ENCODE results near the gene CHD1. TPM values are rescaled to one million over a fixed set of nuclear protein-coding genes. Genes with fewer than 3 reads are reported as not detected.
A peak's percentile ranks its signal among the peaks of the same experiment; 100 is the strongest.

Gene CHD1
- total RNA-seq, 4 donors from 2014 or later: 45.6 to 95.7 (median 53.0) TPM

- 97% methylated on average over 1 of the region's 1 CpG; no CpG with 5 or more reads in 1 of the 2 donors for WGBS, 2 donors (ENCODE audit: low coverage in 1 of 2)
- no peak for TF ChIP-seq EP300 (IDR thresholded peaks at IDR 0.05; ENCODE audit: low read depth)
- TF ChIP-seq POLR2AphosphoS5 (IDR thresholded peaks at IDR 0.05): no peak
- TF ChIP-seq CTCF (IDR thresholded peaks at IDR 0.05): no peak
- TF ChIP-seq POLR2A (IDR thresholded peaks at IDR 0.05): no peak
- Histone ChIP-seq H3K4me3 (no peak overlapping the region), H3K4me1 (no peaks in the 10 kb centered on the region), H3K9me3 (peaks cover 4 to 7% of the 10 kb centered on the region in 2 donors), H3K27me3 (no peaks in the 10 kb centered on the region), H3K36me3 (no peaks in the 10 kb centered on the region), H3K27ac (no peak overlapping the region)
- no peak for DNase-seq
- intact Hi-C loops (cut with DNase I; ENCODE audit: low total_unique reads): no loop called here
- in situ Hi-C loops (cut with MboI; ENCODE audit: low pct_ligation_motif_present in 1 of 4, low pct_unique_long_range_greater_than_20kb in 1 of 4, low sequenced_read_pairs in 3 of 4): no loop called here
Observed at GRCh38 chr5:98840946-98841345, 87.9 kb downstream of the CHD1 start.

- no peak for TF ChIP-seq POLR2A (IDR thresholded peaks at IDR 0.05)
- TF ChIP-seq CTCF (IDR thresholded peaks at IDR 0.05): peak in 3 of 5 experiments; percentile 5 to 32 (median 19)
- Histone ChIP-seq H3K9me3 (peaks cover 3 to 4% of the 10 kb centered on the region in 2 donors), H3K4me1 (no peaks in the 10 kb centered on the region), H3K27me3 (no peaks in the 10 kb centered on the region), H3K4me3 (peak overlapping the region in 2 of 4 donors; percentile 16 to 25), H3K36me3 (no peaks in the 10 kb centered on the region), H3K27ac (no peak overlapping the region)
- WGBS, 2 donors (ENCODE audit: low coverage in 1 of 2): 63 to 78% methylated on average over 9 to 42 of the region's 42 CpGs
- intact Hi-C loops (cut with DNase I; ENCODE audit: low total_unique reads): no loop called here
- in situ Hi-C loops (cut with MboI; ENCODE audit: low pct_ligation_motif_present in 1 of 4, low pct_unique_long_range_greater_than_20kb in 1 of 4, low sequenced_read_pairs in 3 of 4): no loop called here
- DNase-seq: no peak
Observed at GRCh38 chr5:98839469-98840383, 89.1 kb downstream of the CHD1 start.

GRCh38 chr5:98836175-98836574, 92.6 kb downstream of the CHD1 start:
- Histone ChIP-seq H3K27ac (no peak overlapping the region), H3K36me3 (no peaks in the 10 kb centered on the region), H3K4me3 (no peak overlapping the region), H3K9me3 (no peaks in the 10 kb centered on the region), H3K27me3 (no peaks in the 10 kb centered on the region), H3K4me1 (no peaks in the 10 kb centered on the region)
- no peak for TF ChIP-seq EP300 (IDR thresholded peaks at IDR 0.05; ENCODE audit: low read depth)
- no peak for TF ChIP-seq CTCF (IDR thresholded peaks at IDR 0.05)
- TF ChIP-seq POLR2AphosphoS5 (IDR thresholded peaks at IDR 0.05): no peak
- TF ChIP-seq POLR2A (IDR thresholded peaks at IDR 0.05): no peak
- in situ Hi-C loops (cut with MboI; ENCODE audit: low pct_ligation_motif_present in 1 of 4, low pct_unique_long_range_greater_than_20kb in 1 of 4, low sequenced_read_pairs in 3 of 4) (no loop called here), intact Hi-C loops (cut with DNase I; ENCODE audit: low total_unique reads) (no loop called here)
- 60 to 70% methylated on average over 1 to 5 of the region's 5 CpGs for WGBS, 2 donors (ENCODE audit: low coverage in 1 of 2)
- DNase-seq: no peak

GRCh38 chr5:98827588-98828284, 101.1 kb downstream of the CHD1 start:
- no peaks in the 10 kb centered on the region for H3K4me1 ChIP-seq
- 73 to 92% methylated on average over 6 to 7 of the region's 7 CpGs for WGBS, 2 donors (ENCODE audit: low coverage in 1 of 2)
- no peaks in the 10 kb centered on the region for H3K9me3 ChIP-seq
- H3K27me3 ChIP-seq: no peaks in the 10 kb centered on the region
- H3K4me3 ChIP-seq: no peak overlapping the region
- in situ Hi-C loops (cut with MboI; ENCODE audit: low pct_ligation_motif_present in 1 of 4, low pct_unique_long_range_greater_than_20kb in 1 of 4, low sequenced_read_pairs in 3 of 4) (no loop called here), intact Hi-C loops (cut with DNase I; ENCODE audit: low total_unique reads) (no loop called here)
- no peak overlapping the region for H3K27ac ChIP-seq
- no peaks in the 10 kb centered on the region for H3K36me3 ChIP-seq
- TF ChIP-seq EP300 (IDR thresholded peaks at IDR 0.05; ENCODE audit: low read depth): no peak
- TF ChIP-seq CTCF (IDR thresholded peaks at IDR 0.05): no peak
- no peak for DNase-seq

Data from transverse colon (tissue), 4 donors.